Right lung (tissue), 10 donors: ENCODE measurements around the gene NPY2R. TPM values are rescaled to one million over a fixed set of nuclear protein-coding genes. Genes with fewer than 3 reads are reported as not detected.

ENCODE experiments used
- DNase-seq, 2 donors: peaks; one replicate each; pipeline ENCODE4 v3.0.0-alpha.2; 2013
- long read RNA-seq, 8 donors: transcript quantifications; one replicate each; lab custom pipeline, GENCODE V29; 2026
- polyA plus RNA-seq, 5 donors: library from polyadenylated mRNA; unstranded; fragments of 120-200 nt; gene quantifications; one replicate each; pipeline versions ENCODE4 v1.2.1 to v1.2.3, GENCODE V29; 2013; ENCODE audit warnings: inconsistent platforms in 1 of 5, low replicate concordance in 1 of 5; ENCODE audit not compliant: insufficient read length in 5 of 5, insufficient read depth in 1 of 5

Gene NPY2R
- polyA plus RNA-seq, result under 1 TPM in 4 of 5 donors, not detected in 1; 0.05 to 0.12 (median 0.08) TPM
- long read RNA-seq, donor 1, result 0 reads
- long read RNA-seq, donor 2, result 0 reads
- long read RNA-seq, donor 3, result 0 reads
- long read RNA-seq, donor 4, result 0 reads
- long read RNA-seq, donor 5, result 0 reads
- long read RNA-seq, donor 6, result 0 reads
- long read RNA-seq, donor 7, result 0 reads
- long read RNA-seq, donor 8, result 0 reads

DNA sequence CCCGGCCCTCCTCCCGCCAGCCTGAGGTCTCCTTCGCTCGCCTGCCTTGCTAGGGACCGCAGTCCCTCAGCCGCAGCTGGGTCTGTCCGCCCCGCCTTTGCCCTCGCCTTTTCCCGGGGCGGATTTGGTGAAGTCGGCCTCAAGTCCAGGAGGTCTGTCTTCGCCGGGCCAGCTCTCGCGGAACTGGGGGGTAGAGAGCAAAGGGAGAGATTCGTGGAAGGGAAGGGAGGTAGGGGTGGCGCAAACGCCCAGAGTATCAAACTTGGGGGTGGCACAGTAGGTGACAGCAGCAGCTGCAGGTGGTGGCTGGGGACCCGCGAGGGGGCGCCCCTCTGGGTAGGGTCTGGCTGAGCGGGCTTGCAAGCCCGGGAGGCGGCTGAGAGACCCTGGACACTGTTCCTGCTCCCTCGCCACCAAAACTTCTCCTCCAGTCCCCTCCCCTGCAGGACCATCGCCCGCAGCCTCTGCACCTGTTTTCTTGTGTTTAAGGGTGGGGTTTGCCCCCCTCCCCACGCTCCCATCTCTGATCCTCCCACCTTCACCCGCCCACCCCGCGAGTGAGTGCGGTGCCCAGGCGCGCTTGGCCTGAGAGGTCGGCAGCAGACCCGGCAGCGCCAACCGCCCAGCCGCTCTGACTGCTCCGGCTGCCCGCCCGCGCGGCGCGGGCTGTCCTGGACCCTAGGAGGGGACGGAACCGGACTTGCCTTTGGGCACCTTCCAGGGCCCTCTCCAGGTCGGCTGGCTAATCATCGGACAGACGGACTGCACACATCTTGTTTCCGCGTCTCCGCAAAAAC lies at the start of gene NPY2R:
Gene NPY2R, plus strand, starts transcription at position 379 of the 797 bp plus-strand sequence. CDS start 5,304 bp downstream, outside the sequence.
- DNase-seq, result peak in 1 of 2 donors; percentile 1

- no peak for DNase-seq
These were observed 47.1 kb upstream of the NPY2R start for GRCh38 chr4:155161357-155161756.

- DNase-seq, result no peak
These were observed 43.7 kb upstream of the NPY2R start for GRCh38 chr4:155164718-155165117.

DNA sequence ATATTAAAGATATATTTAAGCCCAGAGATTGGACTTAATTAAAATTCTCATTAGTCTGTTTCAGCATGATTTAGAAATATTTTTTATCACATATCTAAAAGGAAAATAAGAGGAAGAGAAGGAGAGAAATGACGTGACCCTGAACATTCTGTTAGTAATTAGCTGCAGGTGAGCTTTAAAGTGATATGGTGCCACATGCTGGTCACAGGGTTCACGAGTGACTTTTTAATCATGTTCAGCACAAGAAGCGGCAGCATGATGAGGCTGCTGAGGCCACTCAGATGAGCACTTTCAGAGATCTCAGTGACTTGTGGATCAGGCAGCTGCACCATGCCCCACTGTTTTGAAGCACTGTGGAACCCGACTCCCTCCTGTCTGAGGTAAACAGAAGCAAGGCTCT lies 37.9 kb upstream of the NPY2R start:
- DNase-seq, result no peak

GRCh38 chr4:155173371-155173770 lies 35.1 kb upstream of the NPY2R start:
- DNase-seq, result no peak

- no peak for DNase-seq
These were observed 33.8 kb upstream of the NPY2R start for GRCh38 chr4:155174668-155175067.

GRCh38 chr4:155179216-155179615 lies 29.2 kb upstream of the NPY2R start:
- peak; percentile 67 to 68 for DNase-seq

GRCh38 chr4:155186972-155187371 lies 21.5 kb upstream of the NPY2R start:
- no peak for DNase-seq

- DNase-seq, result no peak
These were observed 20.4 kb upstream of the NPY2R start for GRCh38 chr4:155187989-155188388.

GRCh38 chr4:155190099-155190498 lies 18.3 kb upstream of the NPY2R start:
- DNase-seq, result no peak

DNA sequence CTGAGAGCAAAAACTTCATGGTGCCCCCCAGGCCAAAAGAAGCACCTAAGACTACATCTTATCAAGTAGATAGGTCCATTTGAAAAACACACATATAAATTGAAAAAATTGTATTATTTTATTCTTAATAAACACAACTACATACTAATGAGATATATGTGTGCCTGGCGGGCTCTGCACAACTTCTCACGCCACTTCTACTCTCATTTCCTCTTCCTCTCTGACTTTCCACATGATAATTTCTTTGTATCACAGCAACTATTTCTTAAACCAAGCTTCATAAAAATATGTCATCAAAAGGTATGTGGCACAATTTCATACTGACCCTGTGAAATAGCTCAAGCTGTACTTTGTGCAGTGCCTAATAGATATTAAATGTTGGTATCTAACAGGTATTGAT lies 10.7 kb upstream of the NPY2R start:
- DNase-seq, result no peak

- peak in 1 of 2 donors; percentile 7 for DNase-seq
These were observed 740 bp upstream of the NPY2R start for GRCh38 chr4:155207534-155208257.

DNA sequence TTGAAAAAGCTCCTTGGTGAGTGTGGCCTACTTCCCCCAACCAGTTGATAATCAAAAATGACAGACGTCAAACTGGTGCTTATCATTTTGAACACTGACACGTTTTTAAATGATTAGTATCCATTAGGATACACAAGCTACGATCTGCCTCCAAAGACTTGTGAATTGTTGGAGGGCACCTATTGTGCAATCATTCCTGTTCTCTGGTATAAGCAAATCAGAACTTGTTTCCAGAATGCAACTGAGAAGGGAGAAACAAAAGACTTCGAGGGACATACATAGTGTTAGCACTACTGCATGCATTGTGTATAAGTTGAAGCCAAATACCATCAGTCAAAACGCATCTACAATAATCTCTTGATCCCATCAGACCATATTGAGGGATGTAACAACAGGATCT lies 11.6 kb downstream of the NPY2R start:
- no peak for DNase-seq

- no peak for DNase-seq
These were observed 18.7 kb downstream of the NPY2R start for GRCh38 chr4:155227131-155227530.

DNA sequence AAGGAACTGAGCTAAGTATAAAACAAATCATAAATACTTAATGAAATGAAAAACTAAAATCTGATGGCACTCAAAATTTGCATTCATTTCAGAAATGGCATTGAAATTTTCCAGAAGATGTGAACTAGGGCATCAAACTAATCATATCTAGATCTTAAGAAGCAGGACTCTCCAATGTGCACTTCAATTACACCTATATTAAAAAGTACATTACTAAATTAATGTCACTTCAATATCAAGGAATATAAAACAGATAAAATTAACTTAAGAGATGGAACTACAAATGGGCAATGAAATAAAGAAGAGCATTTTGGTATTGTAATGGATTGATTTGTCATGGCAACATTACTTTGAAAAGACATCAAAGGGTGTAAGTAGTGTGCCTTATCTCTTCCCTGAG lies 20.3 kb downstream of the NPY2R start:
- DNase-seq, result no peak

- DNase-seq, result no peak
These were observed 24.0 kb downstream of the NPY2R start for GRCh38 chr4:155232432-155232831.

GRCh38 chr4:155234206-155234605 lies 25.8 kb downstream of the NPY2R start:
- DNase-seq, result no peak

DNA sequence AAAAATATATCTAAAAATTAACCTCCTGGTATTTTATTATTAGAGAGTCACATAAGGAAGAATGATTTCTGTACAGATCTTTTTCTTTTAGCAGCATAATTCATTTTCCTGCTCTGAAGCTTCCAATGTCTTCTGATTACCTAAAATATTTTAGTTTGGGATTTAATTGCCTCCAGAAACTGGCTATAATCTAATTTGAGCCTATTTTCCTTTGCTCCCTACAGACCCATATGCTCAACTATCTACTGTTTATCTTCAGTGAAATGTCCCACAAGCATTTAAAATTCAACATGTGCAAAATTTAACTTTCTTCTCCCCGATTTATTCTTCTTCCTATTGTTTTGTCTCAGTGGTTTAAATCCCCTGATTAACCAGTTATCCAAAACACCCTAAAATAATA lies 29.1 kb downstream of the NPY2R start:
- no peak for DNase-seq

DNA sequence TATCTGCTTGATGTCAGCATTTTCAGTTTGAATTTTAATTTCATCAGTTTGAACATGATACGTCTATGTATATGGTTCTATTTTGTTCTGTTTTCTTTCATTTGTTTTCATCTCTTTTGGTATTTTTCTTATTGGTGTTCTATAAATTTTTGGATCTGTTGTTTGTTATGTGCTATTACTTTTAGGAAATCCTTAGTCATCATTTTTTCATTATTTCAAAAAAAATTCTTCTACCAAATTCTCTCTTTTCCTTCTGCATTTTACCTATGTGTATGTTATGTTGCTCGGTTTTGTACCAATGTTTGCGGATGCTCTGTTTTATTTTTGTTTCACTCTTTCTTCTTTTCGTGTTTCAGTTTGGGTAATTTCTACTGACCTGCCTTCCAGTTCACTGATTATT lies 32.8 kb downstream of the NPY2R start:
- DNase-seq, result no peak

GRCh38 chr4:155241664-155242063 lies 33.2 kb downstream of the NPY2R start:
- DNase-seq, result no peak

GRCh38 chr4:155245105-155245504 lies 36.7 kb downstream of the NPY2R start:
- no peak for DNase-seq

DNA sequence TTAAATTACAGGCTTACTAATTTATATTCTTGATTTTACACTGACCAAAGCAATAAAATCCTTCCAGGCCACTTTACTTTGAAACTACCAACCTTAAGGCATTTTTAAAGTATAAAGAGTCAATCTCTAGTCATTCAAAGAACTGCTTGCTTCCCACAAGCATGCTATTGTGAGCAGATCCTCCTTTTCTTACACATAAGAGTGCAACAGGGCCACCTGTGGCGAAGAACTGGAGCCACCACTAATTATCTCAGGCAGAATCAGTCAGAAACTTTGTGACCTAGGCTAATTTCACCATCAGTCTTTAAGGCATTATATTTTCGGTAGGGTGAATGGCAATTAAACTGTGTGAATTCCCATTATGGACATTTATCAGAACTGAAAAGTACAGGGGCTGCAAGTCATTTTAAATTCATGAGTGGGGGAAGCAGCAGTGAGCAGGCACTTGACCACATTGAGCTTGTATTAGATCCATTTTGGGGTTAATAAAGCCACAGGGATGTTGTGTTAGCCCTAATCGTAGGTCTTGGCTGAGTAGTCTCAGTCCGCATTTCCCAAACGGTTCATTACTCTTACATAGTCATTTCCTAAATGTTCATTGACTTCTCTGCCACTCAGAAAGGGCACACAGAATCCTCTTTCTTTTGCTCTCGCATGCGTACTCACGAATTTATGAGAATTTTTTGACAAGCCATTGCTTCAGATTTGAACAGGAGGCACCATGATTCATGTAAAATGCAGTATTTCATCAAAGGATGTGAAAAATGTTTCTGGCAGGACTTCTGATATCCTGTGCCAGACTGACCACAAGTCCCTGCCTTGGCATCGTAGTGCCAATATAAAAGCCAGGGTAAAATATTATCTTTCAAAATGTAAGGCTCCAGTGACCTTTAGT lies 39.8 kb downstream of the NPY2R start:
- DNase-seq, result no peak
